Transverse colon (tissue), 4 donors: Measurements from ENCODE around the gene IER5L.

Experiments used
- EP300 ChIP-seq: sonication (generic); formaldehyde crosslinking; IDR thresholded peaks from one replicate; pipeline ENCODE4 v1.6.1; 2017; ENCODE audit warnings: antibody characterized with exemption, low read depth
- POLR2A ChIP-seq: fragments of 450-650 bp; IDR thresholded peaks from one replicate; pipeline ENCODE4 v1.6.1; 2016; ENCODE audit warnings: antibody characterized with exemption, mild to moderate bottlenecking, moderate library complexity
- POLR2AphosphoS5 ChIP-seq, 3 donors: sonication (generic); formaldehyde crosslinking; IDR thresholded peaks; one replicate each; pipeline ENCODE4 v1.6.1; 2016; ENCODE audit warnings: antibody characterized with exemption in 3 of 3
- TF ChIP-seq, protein P1 (sequence below), 5 experiments: fragments of 200-600 bp in 3 of 5; fragments of 450-650 bp in 2 of 5; sonication (generic) in 3 of 5; IDR thresholded peaks; 1 replicate in 2 of 5; 2 replicates in 3 of 5; pipeline ENCODE4 v1.5.1; 2016 to 2017; ENCODE audit warnings: antibody characterized with exemption in 5 of 5, inconsistent platforms in 3 of 5, mild to moderate bottlenecking in 2 of 5, moderate library complexity in 1 of 5

GRCh38 chr9:129225490-129225778 lies 47.4 kb upstream of the IER5L start:
- TF ChIP-seq, protein P1, sequence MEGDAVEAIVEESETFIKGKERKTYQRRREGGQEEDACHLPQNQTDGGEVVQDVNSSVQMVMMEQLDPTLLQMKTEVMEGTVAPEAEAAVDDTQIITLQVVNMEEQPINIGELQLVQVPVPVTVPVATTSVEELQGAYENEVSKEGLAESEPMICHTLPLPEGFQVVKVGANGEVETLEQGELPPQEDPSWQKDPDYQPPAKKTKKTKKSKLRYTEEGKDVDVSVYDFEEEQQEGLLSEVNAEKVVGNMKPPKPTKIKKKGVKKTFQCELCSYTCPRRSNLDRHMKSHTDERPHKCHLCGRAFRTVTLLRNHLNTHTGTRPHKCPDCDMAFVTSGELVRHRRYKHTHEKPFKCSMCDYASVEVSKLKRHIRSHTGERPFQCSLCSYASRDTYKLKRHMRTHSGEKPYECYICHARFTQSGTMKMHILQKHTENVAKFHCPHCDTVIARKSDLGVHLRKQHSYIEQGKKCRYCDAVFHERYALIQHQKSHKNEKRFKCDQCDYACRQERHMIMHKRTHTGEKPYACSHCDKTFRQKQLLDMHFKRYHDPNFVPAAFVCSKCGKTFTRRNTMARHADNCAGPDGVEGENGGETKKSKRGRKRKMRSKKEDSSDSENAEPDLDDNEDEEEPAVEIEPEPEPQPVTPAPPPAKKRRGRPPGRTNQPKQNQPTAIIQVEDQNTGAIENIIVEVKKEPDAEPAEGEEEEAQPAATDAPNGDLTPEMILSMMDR (IDR thresholded peaks at IDR 0.05), result no peak
- no peak for TF ChIP-seq POLR2AphosphoS5 (IDR thresholded peaks at IDR 0.05)
- TF ChIP-seq POLR2A, result no peak
- no peak for TF ChIP-seq EP300
